Activated CD4-positive, alpha-beta memory T cell treated with anti-CD3 and anti-CD28 coated beads, Interleukin-2, amount 10 ng/mL, durations not matched to agents 7 days and 5 days (primary cell): ENCODE data around the gene ZBTB42. TPM values are rescaled to one million over a fixed set of nuclear protein-coding genes. Genes with fewer than 3 reads are reported as not detected.

ENCODE experiments used
- CTCF ChIA-PET: fragments of 350-600 bp; sonication (Branson Sonifier 250); formaldehyde crosslinking; loops from one replicate; lab custom pipeline; 2021; ENCODE audit warnings: antibody characterized with exemption, inconsistent platforms; lab: Charles Lee
- POLR2A ChIA-PET: fragments of 350-600 bp; sonication (Branson Sonifier 250); formaldehyde crosslinking; loops from one replicate; lab custom pipeline; 2021; ENCODE audit warnings: antibody characterized with exemption; lab: Charles Lee
- DNase-seq: peaks from one replicate; pipeline ENCODE4 v3.0.0-alpha.2; 2020
- H3K27ac Mint-ChIP-seq: one replicate; pipeline ENCODE4 v1.8.0; 2021; ENCODE audit warnings: mild to moderate bottlenecking, mixed read lengths
- H3K27me3 Mint-ChIP-seq: one replicate; pipeline ENCODE4 v1.8.0; 2021; ENCODE audit warnings: mixed read lengths
- H3K36me3 Mint-ChIP-seq: one replicate; pipeline ENCODE4 v1.8.0; 2021; ENCODE audit warnings: low read depth, mixed read lengths
- H3K4me1 Mint-ChIP-seq: one replicate; pipeline ENCODE4 v1.8.0; 2021; ENCODE audit warnings: mixed read lengths
- H3K4me3 Mint-ChIP-seq: one replicate; pipeline ENCODE4 v1.8.0; 2021; ENCODE audit warnings: mild to moderate bottlenecking, mixed read lengths
- H3K9me3 Mint-ChIP-seq: one replicate; pipeline ENCODE4 v1.8.0; 2021; ENCODE audit warnings: mixed read lengths
- total RNA-seq, 2 experiments: library from RNA; stranded (reverse); gene quantifications; one replicate each; pipeline ENCODE4 v1.2.3, GENCODE V29; 2021

The ZBTB42 gene
- total RNA-seq, 2 experiments from 2014 or later, result 4.9 to 5.5 TPM

DNA sequence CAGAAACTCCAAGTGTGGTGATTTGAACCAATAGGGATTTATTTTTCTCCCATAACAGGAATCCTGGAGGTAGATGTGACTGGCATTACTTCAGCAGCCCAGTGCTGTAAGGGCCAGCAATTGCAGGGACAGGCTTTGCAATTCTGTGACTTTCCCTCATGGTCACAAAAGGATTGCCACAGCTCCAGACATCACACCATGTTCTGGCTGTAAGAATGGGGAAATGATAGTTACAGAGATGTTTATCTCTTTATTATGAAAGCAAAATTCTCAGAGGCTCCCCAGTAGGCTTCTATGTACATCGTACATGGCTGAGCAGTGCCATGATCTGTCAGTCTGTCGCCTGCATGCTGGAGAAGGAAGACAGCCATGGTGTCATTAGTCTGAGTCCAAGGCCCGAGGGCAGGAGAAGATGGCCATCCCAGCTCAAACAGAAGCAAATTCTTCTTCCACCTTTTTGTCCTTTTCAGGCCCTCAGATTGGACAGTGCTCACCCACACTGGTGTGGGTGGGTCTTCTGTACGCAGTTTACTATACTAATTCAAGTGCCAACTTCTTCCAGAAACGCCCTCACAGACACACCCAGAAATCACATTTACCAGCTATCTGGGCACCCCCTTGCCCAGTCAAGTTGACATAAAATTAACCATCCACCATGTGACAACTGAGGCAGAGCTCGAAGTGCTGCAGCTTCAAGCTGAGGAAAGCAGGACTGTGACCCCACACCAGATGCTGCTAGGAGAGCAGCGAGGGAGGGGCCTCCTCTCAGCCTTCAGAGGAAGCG is 17.2 kb downstream of the ZBTB42 start:
- CTCF ChIA-PET, result interaction anchor here (1.1 kb wide), 1 partner anchor 8 kb away, joined by 6 read pairs; no protein-coding TSS in a partner anchor
- H3K4me3 Mint-ChIP-seq, result no peak overlapping the region
- POLR2A ChIA-PET, result interaction anchor here (0.9 to 1.3 kb wide), 2 partner anchors 23 to 38 kb away, joined by 3 to 4 read pairs; no protein-coding TSS in a partner anchor
- no peaks in the 10 kb centered on the region for H3K27me3 Mint-ChIP-seq
- no peaks in the 10 kb centered on the region for H3K9me3 Mint-ChIP-seq
- H3K27ac Mint-ChIP-seq, result no peak overlapping the region
- peaks cover 24% of the 10 kb centered on the region for H3K4me1 Mint-ChIP-seq
- H3K36me3 Mint-ChIP-seq, result no peaks in the 10 kb centered on the region
- DNase-seq, result peak; percentile 15

DNA sequence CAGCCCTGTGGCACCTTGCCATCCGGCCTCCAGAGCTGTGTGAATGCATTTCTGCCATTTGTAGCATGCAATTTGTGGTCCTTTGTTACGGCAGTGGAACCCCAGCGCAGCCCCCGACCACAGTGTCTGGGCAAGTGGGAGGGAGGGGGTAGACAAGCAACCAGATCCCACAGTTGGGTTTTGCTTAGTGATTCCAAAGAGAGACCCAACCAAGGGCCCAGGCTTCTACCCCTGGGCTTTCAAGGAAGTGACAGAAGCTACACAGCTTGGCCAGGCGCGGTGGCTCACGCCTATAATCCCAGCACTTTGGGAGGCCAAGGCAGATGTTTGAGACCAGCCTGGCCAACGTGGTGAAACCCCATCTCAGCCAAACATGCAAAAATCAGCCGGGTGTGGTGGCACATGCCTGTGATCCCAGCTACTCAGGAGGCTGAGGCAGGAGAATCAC is 17.8 kb downstream of the ZBTB42 start:
- Mint-ChIP-seq H3K4me1 (peaks cover 20% of the 10 kb centered on the region), H3K36me3 (no peaks in the 10 kb centered on the region), H3K9me3 (no peaks in the 10 kb centered on the region), H3K27ac (no peak overlapping the region), H3K27me3 (peaks cover 1% of the 10 kb centered on the region), H3K4me3 (no peak overlapping the region)
- no peak for DNase-seq
- ChIA-PET CTCF (no interaction called here), POLR2A (interaction anchor here (1.3 kb wide), 1 partner anchor 24 kb away, joined by 4 read pairs; no protein-coding TSS in a partner anchor)

DNA sequence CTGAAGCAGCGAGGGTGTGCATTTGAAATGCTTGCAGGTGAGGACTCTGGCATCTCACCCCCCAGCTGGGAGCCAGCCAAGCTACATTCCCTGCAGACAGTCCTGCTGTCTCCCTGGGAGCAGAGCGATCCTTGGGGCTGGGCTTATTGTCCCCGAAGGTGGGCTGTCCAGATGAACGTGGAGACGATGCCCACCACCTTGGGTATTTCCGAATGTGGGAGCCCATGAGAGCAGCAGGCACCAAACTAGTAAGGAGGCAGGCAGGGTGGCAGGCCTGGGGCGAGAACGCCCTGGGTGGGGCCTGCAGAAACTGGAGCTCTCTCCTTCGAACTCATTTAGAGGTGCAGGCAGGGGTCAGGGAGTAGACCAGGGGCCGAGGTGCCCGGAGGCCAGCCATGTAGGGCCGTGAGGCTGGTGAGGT is 18.5 kb downstream of the ZBTB42 start:
- Mint-ChIP-seq H3K27me3 (peaks cover 5% of the 10 kb centered on the region), H3K4me1 (peaks cover 16% of the 10 kb centered on the region), H3K36me3 (peaks cover 2% of the 10 kb centered on the region), H3K27ac (no peak overlapping the region), H3K9me3 (peaks cover under 1% of the 10 kb centered on the region), H3K4me3 (no peak overlapping the region)
- POLR2A ChIA-PET, result interaction anchor here (1.3 kb wide), 1 partner anchor 25 kb away, joined by 4 read pairs; no protein-coding TSS in a partner anchor
- DNase-seq, result no peak
- CTCF ChIA-PET, result no interaction called here

DNA sequence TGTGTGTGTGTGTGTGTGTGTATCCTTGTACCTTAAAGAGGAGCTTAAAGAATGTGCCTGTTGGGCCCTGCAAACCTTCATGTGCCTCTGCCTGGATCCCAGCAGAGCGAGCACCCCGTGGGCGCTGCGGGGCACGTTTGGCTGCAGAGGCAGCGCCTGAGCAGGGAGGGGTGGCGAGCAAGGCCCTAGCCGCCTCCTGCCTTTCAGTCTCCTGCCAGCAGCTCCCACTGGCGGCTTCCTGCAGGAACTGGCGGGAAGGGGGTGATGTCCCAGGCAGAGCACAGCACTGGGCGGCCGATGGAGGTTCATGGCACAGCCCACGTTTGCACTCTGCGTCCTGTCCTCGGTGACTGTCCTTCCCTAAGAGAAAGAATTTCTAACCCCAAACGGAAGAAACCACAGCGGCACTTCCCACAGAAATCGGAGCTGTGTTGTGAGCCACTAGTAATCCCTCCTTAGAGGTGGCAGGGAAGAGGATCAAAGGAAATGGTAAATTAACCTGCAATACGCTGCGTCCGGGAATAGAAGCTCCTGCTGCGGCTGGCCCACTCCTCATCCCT is 19.8 kb downstream of the ZBTB42 start:
- no peak for DNase-seq
- Mint-ChIP-seq H3K4me3 (no peak overlapping the region), H3K27ac (no peak overlapping the region), H3K9me3 (peaks cover 10% of the 10 kb centered on the region), H3K4me1 (peaks cover 20% of the 10 kb centered on the region), H3K27me3 (peaks cover 18% of the 10 kb centered on the region), H3K36me3 (peaks cover 10% of the 10 kb centered on the region)
- CTCF ChIA-PET, result no interaction called here
- POLR2A ChIA-PET, result no interaction called here

DNA sequence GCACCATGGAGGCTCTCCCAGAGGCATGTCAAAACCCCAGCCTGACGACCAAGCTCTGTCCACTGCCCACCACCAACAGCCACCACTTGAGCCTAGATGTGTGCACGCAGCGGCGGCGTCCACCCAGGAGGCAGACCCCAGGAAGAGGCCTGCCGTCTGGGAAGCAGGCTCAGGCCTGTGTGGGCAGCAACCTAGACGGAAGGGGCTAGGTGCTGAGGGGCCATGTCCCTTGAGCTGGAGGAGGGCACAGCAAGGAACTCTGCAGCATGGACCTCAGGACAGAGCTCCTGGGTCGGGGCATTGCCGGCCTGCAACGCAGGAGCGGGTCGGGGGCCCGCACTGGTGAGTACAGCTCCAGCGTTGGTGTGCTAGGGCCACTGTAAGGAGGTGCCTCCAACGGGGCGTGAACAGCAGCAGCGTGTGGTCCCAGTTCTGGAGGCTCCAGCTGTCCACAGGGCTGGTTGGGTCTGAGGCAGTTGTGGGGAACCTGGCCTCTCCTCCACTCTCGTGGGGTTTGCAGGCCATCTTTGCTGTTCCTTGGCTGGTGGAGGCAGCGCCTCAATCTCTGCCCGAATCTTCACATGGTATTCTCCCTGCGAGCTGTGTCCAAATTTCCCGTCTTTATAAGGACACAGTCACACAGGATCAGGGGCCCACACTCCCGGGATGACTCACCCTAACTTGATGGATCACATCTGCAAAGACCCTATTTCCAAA is 20.5 kb downstream of the ZBTB42 start:
- Mint-ChIP-seq H3K27ac (no peak overlapping the region), H3K9me3 (peaks cover 10% of the 10 kb centered on the region), H3K4me1 (peaks cover 24% of the 10 kb centered on the region), H3K4me3 (no peak overlapping the region), H3K36me3 (peaks cover 10% of the 10 kb centered on the region), H3K27me3 (peaks cover 20% of the 10 kb centered on the region)
- ChIA-PET CTCF (interaction anchor here (2.3 kb wide), 1 partner anchor 53 kb away, joined by 8 read pairs; no protein-coding TSS in a partner anchor), POLR2A (no interaction called here)
- DNase-seq, result no peak

DNA sequence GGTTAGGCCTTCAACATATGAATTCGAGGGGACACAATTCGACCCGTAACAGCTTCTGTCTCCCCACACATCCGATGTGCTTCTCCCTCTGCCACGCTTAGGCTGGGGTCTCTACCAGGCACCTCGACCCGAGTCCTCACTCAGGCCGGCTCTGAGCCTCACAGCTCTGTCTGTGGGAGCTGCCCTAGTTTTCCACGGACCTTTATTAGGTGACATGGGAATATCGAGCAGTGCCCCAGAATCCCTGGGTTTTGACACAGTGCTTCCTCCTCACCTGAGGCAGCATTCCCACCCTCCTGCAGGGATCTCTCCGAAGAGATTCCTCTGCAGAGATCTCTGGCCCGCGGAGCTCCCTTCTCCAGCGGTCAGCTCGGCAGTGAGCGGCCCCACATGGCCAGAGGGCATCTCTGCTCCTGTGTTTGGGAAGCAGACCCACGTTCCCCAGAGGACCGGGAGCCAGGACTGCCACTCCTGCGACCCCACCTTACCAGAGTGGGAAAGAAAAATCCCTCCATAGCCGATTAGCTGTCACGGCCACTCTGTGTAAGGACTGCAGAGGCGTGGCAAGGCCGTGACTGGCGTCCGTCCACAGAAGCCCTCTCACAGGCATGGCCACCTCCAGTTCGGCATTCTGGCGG is 21.2 kb downstream of the ZBTB42 start:
- CTCF ChIA-PET, result interaction anchor here (2.3 kb wide), 1 partner anchor 53 kb away, joined by 8 read pairs; no protein-coding TSS in a partner anchor
- POLR2A ChIA-PET, result no interaction called here

DNA sequence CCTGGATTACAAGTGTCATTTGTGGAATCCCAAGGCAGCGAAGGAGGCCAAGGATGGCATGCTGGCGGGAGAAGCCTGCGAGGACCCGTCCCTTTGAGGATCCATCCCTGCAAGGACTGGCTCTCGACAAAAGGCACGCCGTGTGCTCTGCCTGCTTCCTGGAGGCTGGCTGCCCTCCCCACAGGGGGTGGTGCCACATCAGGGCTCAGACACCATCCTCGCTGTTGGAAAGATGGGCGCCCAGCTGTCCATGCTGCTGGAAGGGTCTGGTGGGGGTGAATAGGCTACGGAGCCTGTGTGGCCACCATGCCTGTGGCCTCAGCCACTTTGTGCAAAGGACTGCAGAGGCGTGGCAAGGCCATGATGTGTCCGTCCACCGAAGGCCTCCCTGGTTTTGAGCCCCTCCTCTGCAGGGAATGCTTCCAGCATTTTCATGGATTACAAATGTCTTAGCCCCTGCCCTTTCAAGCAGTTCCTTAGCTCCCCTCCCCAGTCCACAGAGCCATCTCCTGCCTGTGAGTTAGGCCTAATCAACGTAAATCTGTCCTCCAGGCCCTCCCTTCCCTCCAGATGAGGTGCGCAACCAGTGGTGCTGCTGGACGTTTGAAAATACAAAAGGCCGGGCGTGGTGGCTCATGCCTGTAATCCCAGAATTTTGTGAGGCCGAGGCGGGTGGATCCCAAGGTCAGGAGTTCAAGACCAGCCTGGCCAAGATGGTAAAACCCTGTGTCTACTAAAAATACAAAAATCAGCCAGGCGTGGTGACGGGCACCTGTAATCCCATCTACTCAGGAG is 22.1 kb downstream of the ZBTB42 start:
- H3K4me1 Mint-ChIP-seq, result peaks cover 27% of the 10 kb centered on the region
- peaks cover 29% of the 10 kb centered on the region for H3K27me3 Mint-ChIP-seq
- DNase-seq, result no peak
- H3K4me3 Mint-ChIP-seq, result no peak overlapping the region
- H3K9me3 Mint-ChIP-seq, result peaks cover 10% of the 10 kb centered on the region
- no peak overlapping the region for H3K27ac Mint-ChIP-seq
- ChIA-PET CTCF (interaction anchor here (2.3 kb wide), 1 partner anchor 54 kb away, joined by 8 read pairs; no protein-coding TSS in a partner anchor), POLR2A (no interaction called here)
- peaks cover 10% of the 10 kb centered on the region for H3K36me3 Mint-ChIP-seq

More for the DNA sequence above, 21.2 kb downstream of the ZBTB42 start:
- Mint-ChIP-seq H3K4me1 (peaks cover 21% of the 10 kb centered on the region), H3K9me3 (peaks cover 10% of the 10 kb centered on the region), H3K36me3 (peaks cover 10% of the 10 kb centered on the region), H3K27ac (no peak overlapping the region), H3K27me3 (peaks cover 23% of the 10 kb centered on the region), H3K4me3 (no peak overlapping the region)
- no peak for DNase-seq

DNA sequence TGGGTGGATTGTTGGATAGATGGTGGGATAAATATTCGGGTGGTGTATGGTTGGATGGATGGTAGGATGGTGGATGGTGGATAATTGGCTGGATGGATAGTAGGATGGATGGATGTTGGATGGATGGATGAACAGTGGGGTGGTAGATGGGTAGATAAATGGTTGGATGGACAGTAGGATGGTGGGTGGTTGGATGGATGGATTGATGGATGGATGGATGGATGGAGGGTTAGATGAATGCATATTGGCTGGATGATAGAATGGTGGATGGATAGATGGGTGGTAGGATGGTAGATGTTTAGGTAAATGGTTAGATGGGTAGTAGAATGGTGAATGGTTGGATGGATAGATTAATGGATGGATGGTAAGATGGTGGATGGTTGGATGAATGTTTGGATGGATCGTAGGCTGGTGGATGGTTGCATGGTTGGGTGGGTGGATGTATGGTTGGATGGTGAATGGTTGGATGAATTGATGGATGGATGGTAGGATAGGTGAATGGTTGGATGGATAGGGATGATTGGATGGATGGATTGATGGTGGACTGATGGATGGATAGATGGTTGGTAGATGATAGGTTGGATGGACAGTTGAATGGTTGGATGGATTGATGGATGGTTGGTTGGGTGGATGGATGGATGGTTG is 23.6 kb downstream of the ZBTB42 start:
- DNase-seq, result no peak
- peaks cover 23% of the 10 kb centered on the region for H3K4me1 Mint-ChIP-seq
- POLR2A ChIA-PET, result interaction anchor here (2.4 kb wide), 1 partner anchor 72 kb away, joined by 13 read pairs; the partner anchor contains the start of gene SIVA1
- peaks cover 10% of the 10 kb centered on the region for H3K36me3 Mint-ChIP-seq
- peaks cover 29% of the 10 kb centered on the region for H3K27me3 Mint-ChIP-seq
- peak overlapping the region; percentile 72 for H3K4me3 Mint-ChIP-seq
- peaks cover 10% of the 10 kb centered on the region for H3K9me3 Mint-ChIP-seq
- H3K27ac Mint-ChIP-seq, result no peak overlapping the region
- CTCF ChIA-PET, result interaction anchor here (3.2 to 3.6 kb wide), 2 partner anchors 54 to 59 kb away, joined by 20 to 27 read pairs; no protein-coding TSS in a partner anchor

DNA sequence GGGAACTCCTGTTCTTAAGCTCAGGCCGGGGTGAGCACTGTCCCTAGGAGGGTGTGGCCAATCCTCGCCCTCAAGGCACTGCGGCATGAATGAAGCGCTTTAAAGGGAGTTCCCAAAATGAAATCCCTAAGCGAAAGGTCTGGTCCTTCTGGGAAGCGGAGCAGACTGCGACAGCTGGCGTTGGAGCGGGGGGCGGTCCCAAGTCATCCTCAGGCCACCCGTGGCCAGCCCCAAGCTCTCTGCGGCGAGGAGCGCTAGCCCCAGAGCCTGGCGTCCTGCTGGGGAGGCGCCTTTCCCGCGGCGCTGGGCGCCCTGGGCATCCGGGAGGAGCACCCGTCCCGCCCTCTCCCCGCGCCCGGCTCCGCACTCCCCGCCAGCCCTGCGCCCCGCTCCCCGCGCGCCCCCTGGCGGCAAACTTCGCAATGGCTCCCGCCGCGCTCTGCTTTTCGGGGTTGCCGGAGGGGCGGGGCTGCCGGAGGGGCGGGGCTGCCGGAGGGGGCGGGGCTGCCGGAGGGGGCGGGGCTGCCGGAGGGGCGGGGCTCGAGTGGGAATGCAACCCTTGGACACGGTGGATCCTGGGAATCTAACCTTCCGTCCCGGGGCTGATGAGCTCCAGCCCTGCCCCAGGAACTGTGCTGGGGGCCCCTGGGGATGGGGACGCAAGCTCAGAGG is 25.4 kb downstream of the ZBTB42 start:
- H3K9me3 Mint-ChIP-seq, result peaks cover 10% of the 10 kb centered on the region
- POLR2A ChIA-PET, result interaction anchor here (0.7 to 2.4 kb wide), 4 partner anchors 25 to 74 kb away, joined by 3 to 19 read pairs (median 9); partner anchors contain the start of genes SIVA1 and ZBTB42
- DNase-seq, result peak; percentile 95
- CTCF ChIA-PET, result interaction anchor here (0.6 to 3.6 kb wide), 10 partner anchors 8 to 262 kb away, joined by 3 to 29 read pairs (median 6); partner anchors contain the start of gene SIVA1
- H3K27me3 Mint-ChIP-seq, result peaks cover 29% of the 10 kb centered on the region
- H3K4me3 Mint-ChIP-seq, result peak overlapping the region; percentile 72
- no peak overlapping the region for H3K27ac Mint-ChIP-seq
- H3K4me1 Mint-ChIP-seq, result peaks cover 23% of the 10 kb centered on the region
- H3K36me3 Mint-ChIP-seq, result peaks cover 10% of the 10 kb centered on the region

DNA sequence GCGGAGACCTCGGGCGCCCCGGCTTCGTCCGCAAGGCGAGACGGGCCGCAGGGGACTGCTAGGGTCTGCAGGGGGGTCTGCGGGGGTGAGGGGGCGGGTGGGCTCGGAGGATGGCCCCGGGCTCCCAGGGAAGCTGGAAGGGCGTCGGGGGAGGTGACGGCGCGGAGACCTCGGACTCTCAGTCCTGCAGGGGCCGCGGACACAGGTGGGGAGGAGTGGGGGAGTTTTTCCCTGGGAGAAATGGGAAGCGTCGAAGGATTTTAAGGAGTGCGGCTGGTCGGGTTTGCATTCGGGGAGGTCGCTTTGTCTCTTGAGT is 25.9 kb downstream of the ZBTB42 start:
- peaks cover 10% of the 10 kb centered on the region for H3K36me3 Mint-ChIP-seq
- no peak overlapping the region for H3K27ac Mint-ChIP-seq
- H3K27me3 Mint-ChIP-seq, result peaks cover 29% of the 10 kb centered on the region
- ChIA-PET POLR2A (interaction anchor here (2.2 to 2.4 kb wide), 2 partner anchors 57 to 74 kb away, joined by 13 to 19 read pairs; partner anchors contain the start of gene SIVA1), CTCF (interaction anchor here (0.7 to 3.6 kb wide), 8 partner anchors 9 to 263 kb away, joined by 3 to 29 read pairs (median 10); partner anchors contain the start of gene SIVA1)
- H3K9me3 Mint-ChIP-seq, result peaks cover 10% of the 10 kb centered on the region
- no peak for DNase-seq
- peak overlapping the region; percentile 49 for H3K4me3 Mint-ChIP-seq
- H3K4me1 Mint-ChIP-seq, result peaks cover 23% of the 10 kb centered on the region
